ENCODE results near the gene CD53. TPM values are rescaled to one million over a fixed set of nuclear protein-coding genes. Genes with fewer than 3 reads are reported as not detected.

The CD53 gene
- total RNA-seq, 1 experiment from 2014 or later = 0.96 TPM

DNA sequence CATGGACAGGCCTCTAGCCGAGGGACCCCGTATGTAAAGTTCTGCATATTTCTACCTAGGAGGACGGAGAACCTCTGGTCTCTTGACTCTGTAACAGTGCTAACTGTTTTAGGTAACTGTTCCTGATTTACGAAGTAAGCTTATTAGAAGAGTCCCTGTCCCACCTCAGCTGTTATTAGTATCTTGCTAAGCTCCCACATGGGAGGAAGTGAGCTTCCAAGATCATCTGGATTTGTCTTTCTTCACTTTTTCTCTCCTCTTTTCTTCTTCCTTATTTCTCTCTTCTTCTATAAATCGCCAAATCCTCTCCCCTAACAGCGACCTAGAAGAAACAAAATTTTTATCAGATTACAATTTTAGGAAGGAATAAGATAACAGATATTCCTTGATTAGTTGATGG, 4.4 kb downstream of the CD53 start:
- no TSS peak for BruUV-seq (replicated peaks)
- Histone ChIP-seq H3K27me3 (ENCODE audit: insufficient read depth, low read length) (no peaks in the 10 kb centered on the region; the same call in 1 of the 2 replicates), H3K79me2 (ENCODE audit: insufficient read depth, low read length) (no peaks in the 10 kb centered on the region), H2AFZ (ENCODE audit: low read depth, low read length, poor library complexity, severe bottlenecking) (no peak overlapping the region), H4K20me1 (ENCODE audit: insufficient read depth) (no peaks in the 10 kb centered on the region), H3K9ac (ENCODE audit: low read length) (no peak overlapping the region), H3K27ac (ENCODE audit: low read depth, low read length) (no peak overlapping the region), H3K36me3 (ENCODE audit: control insufficient read depth in 1 of 2, insufficient read depth in 2 of 2, low read length in 2 of 2) (no peaks in the 10 kb centered on the region), H3K9me3 (ENCODE audit: control insufficient read depth in 1 of 2, insufficient read depth in 1 of 2, low read depth in 1 of 2, low read length in 2 of 2) (no peaks in the 10 kb centered on the region), H3K4me3 (replicated peaks in 1 of 2; ENCODE audit: low read depth in 1 of 2, low read length in 2 of 2) (no peak overlapping the region), H3K4me1 (ENCODE audit: control insufficient read depth in 1 of 2, insufficient read depth in 2 of 2, low read length in 2 of 2) (peaks cover 4 to 11% of the 10 kb centered on the region in 2 experiments; a peak in 3 of 4 replicates), H3K9me2 (ENCODE audit: insufficient read depth) (no peaks in the 10 kb centered on the region), H3K4me2 (ENCODE audit: low read length) (no peak overlapping the region)
- POLR2A ChIA-PET = no interaction called here
- TF ChIP-seq EZH2 (IDR thresholded peaks at IDR 0.05) (no peak), ZFX (IDR thresholded peaks at IDR 0.05) (no peak), JUND (IDR thresholded peaks at IDR 0.05) (no peak), SRF (IDR thresholded peaks at IDR 0.05; ENCODE audit: low read depth) (no peak), EGR1 (IDR thresholded peaks at IDR 0.05; ENCODE audit: low read depth) (no peak), ZNF274 (IDR thresholded peaks at IDR 0.05; ENCODE audit: low read depth, low read length) (no peak), CEBPB (IDR thresholded peaks at IDR 0.05; ENCODE audit: low read depth) (no peak), CBX3 (IDR thresholded peaks at IDR 0.05; ENCODE audit: low read depth) (no peak), FOSL1 (IDR thresholded peaks at IDR 0.05; ENCODE audit: low read depth) (no peak), ELF1 (IDR thresholded peaks at IDR 0.05; ENCODE audit: borderline replicate concordance, low read depth) (no peak), POLR2A (IDR thresholded peaks at IDR 0.05; ENCODE audit: borderline replicate concordance, extremely low read depth, insufficient read depth, insufficient read length) (no peak), EZH2phosphoT487 (IDR thresholded peaks at IDR 0.05; ENCODE audit: borderline replicate concordance) (no peak), TCF7L2 (IDR thresholded peaks at IDR 0.05; ENCODE audit: borderline replicate concordance, extremely low read depth, insufficient read depth, insufficient read length) (no peak)
- TF ChIP-seq, protein P1, sequence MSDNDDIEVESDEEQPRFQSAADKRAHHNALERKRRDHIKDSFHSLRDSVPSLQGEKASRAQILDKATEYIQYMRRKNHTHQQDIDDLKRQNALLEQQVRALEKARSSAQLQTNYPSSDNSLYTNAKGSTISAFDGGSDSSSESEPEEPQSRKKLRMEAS (IDR thresholded peaks at IDR 0.05) = no peak
- TF ChIP-seq, protein P2, sequence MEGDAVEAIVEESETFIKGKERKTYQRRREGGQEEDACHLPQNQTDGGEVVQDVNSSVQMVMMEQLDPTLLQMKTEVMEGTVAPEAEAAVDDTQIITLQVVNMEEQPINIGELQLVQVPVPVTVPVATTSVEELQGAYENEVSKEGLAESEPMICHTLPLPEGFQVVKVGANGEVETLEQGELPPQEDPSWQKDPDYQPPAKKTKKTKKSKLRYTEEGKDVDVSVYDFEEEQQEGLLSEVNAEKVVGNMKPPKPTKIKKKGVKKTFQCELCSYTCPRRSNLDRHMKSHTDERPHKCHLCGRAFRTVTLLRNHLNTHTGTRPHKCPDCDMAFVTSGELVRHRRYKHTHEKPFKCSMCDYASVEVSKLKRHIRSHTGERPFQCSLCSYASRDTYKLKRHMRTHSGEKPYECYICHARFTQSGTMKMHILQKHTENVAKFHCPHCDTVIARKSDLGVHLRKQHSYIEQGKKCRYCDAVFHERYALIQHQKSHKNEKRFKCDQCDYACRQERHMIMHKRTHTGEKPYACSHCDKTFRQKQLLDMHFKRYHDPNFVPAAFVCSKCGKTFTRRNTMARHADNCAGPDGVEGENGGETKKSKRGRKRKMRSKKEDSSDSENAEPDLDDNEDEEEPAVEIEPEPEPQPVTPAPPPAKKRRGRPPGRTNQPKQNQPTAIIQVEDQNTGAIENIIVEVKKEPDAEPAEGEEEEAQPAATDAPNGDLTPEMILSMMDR (IDR thresholded peaks at IDR 0.05 in 2 of 3, conservative IDR thresholded peaks at IDR 0.05 in 1 of 3; ENCODE audit: borderline replicate concordance in 1 of 3, insufficient read depth in 1 of 3, low read depth in 2 of 3, low read length in 2 of 3) = no peak
- TF ChIP-seq, protein P3, sequence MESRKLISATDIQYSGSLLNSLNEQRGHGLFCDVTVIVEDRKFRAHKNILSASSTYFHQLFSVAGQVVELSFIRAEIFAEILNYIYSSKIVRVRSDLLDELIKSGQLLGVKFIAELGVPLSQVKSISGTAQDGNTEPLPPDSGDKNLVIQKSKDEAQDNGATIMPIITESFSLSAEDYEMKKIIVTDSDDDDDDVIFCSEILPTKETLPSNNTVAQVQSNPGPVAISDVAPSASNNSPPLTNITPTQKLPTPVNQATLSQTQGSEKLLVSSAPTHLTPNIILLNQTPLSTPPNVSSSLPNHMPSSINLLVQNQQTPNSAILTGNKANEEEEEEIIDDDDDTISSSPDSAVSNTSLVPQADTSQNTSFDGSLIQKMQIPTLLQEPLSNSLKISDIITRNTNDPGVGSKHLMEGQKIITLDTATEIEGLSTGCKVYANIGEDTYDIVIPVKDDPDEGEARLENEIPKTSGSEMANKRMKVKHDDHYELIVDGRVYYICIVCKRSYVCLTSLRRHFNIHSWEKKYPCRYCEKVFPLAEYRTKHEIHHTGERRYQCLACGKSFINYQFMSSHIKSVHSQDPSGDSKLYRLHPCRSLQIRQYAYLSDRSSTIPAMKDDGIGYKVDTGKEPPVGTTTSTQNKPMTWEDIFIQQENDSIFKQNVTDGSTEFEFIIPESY (IDR thresholded peaks at IDR 0.05; ENCODE audit: extremely low read depth, insufficient replicate concordance, low read length) = no peak
- TF ChIP-seq, protein P4, sequence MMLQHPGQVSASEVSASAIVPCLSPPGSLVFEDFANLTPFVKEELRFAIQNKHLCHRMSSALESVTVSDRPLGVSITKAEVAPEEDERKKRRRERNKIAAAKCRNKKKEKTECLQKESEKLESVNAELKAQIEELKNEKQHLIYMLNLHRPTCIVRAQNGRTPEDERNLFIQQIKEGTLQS (IDR thresholded peaks at IDR 0.05) = no peak
- TF ChIP-seq, protein P5, sequence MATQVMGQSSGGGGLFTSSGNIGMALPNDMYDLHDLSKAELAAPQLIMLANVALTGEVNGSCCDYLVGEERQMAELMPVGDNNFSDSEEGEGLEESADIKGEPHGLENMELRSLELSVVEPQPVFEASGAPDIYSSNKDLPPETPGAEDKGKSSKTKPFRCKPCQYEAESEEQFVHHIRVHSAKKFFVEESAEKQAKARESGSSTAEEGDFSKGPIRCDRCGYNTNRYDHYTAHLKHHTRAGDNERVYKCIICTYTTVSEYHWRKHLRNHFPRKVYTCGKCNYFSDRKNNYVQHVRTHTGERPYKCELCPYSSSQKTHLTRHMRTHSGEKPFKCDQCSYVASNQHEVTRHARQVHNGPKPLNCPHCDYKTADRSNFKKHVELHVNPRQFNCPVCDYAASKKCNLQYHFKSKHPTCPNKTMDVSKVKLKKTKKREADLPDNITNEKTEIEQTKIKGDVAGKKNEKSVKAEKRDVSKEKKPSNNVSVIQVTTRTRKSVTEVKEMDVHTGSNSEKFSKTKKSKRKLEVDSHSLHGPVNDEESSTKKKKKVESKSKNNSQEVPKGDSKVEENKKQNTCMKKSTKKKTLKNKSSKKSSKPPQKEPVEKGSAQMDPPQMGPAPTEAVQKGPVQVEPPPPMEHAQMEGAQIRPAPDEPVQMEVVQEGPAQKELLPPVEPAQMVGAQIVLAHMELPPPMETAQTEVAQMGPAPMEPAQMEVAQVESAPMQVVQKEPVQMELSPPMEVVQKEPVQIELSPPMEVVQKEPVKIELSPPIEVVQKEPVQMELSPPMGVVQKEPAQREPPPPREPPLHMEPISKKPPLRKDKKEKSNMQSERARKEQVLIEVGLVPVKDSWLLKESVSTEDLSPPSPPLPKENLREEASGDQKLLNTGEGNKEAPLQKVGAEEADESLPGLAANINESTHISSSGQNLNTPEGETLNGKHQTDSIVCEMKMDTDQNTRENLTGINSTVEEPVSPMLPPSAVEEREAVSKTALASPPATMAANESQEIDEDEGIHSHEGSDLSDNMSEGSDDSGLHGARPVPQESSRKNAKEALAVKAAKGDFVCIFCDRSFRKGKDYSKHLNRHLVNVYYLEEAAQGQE (IDR thresholded peaks at IDR 0.05; ENCODE audit: low read depth) = no peak
- no peak for ATAC-seq
- intact Hi-C loops (cut with micrococcal nuclease) = no loop called here
- RAD21 ChIA-PET (ENCODE audit: low non-redundant PET in 1 of 2, low total read pairs in 2 of 2, uncharacterized antibody in 2 of 2, unreplicated experiment in 2 of 2) = no interaction called here
- CTCF ChIA-PET = no interaction called here
- no peak for DNase-seq (ENCODE audit: low read depth, low spot score)

Measured in HCT116 (cell line).